GM21381 (cell line): ENCODE measurements around the gene MUCL3.
"Not testable (repeated sequence)": the region's sequence is repeated elsewhere in the genome, so short reads cannot be mapped to it uniquely, and the experiment has no call there.

ENCODE experiments used
- ATAC-seq: cut with Tn5 transposase; IDR thresholded peaks from one replicate; pipeline ENCODE4 v1.9.1; 2021; ENCODE audit warnings: mild to moderate bottlenecking, moderate library complexity; ENCODE audit not compliant: unreplicated experiment

MUCL3 gene

GRCh38 chr6:30937265-30937664 is 3.5 kb upstream of the MUCL3 start:
- no peak for ATAC-seq

GRCh38 chr6:30938730-30939129 is 2.0 kb upstream of the MUCL3 start:
- ATAC-seq = no peak

GRCh38 chr6:30939473-30939872 is 1.3 kb upstream of the MUCL3 start:
- no peak for ATAC-seq

- no peak for ATAC-seq
These were observed 1.7 kb downstream of the MUCL3 start for GRCh38 chr6:30942338-30943060.

- ATAC-seq = no peak
These were observed 3.3 kb downstream of the MUCL3 start for GRCh38 chr6:30944051-30944450.

GRCh38 chr6:30945281-30945680 is 4.5 kb downstream of the MUCL3 start:
- no peak for ATAC-seq

- no peak for ATAC-seq
These were observed 6.5 kb downstream of the MUCL3 start for GRCh38 chr6:30947231-30947630.

- no peak for ATAC-seq
These were observed 8.0 kb downstream of the MUCL3 start for GRCh38 chr6:30948811-30949210.

GRCh38 chr6:30951907-30952469 is 11.2 kb downstream of the MUCL3 start:
- ATAC-seq = no peak

GRCh38 chr6:30954631-30955366 is 14.0 kb downstream of the MUCL3 start:
- no peak for ATAC-seq

GRCh38 chr6:30955367-30956042 is 14.7 kb downstream of the MUCL3 start:
- no peak for ATAC-seq

- ATAC-seq = no peak
These were observed 16.9 kb downstream of the MUCL3 start for GRCh38 chr6:30957716-30958115.

- no peak for ATAC-seq
These were observed 20.3 kb downstream of the MUCL3 start for GRCh38 chr6:30960907-30961673.

- ATAC-seq = no peak
These were observed 21.9 kb downstream of the MUCL3 start for GRCh38 chr6:30962716-30963115.

GRCh38 chr6:30963641-30964040 is 22.9 kb downstream of the MUCL3 start:
- no peak for ATAC-seq

- ATAC-seq = no peak
These were observed 23.3 kb downstream of the MUCL3 start for GRCh38 chr6:30964075-30964474.

GRCh38 chr6:30965140-30965601 is 24.4 kb downstream of the MUCL3 start:
- no peak for ATAC-seq

- ATAC-seq = no peak
These were observed 25.4 kb downstream of the MUCL3 start for GRCh38 chr6:30966154-30966553.

- not testable (repeated sequence) for ATAC-seq
These were observed 28.4 kb downstream of the MUCL3 start for GRCh38 chr6:30969171-30969570.

- ATAC-seq = no peak
These were observed 30.2 kb downstream of the MUCL3 start for GRCh38 chr6:30970946-30971345.

- no peak for ATAC-seq
These were observed 32.0 kb downstream of the MUCL3 start for GRCh38 chr6:30972816-30973215.
